ENCODE data around the gene SPDYE18.
"Not testable (repeated sequence)": the region's sequence is repeated elsewhere in the genome, so short reads cannot be mapped to it uniquely, and the experiment has no call there.

DNA sequence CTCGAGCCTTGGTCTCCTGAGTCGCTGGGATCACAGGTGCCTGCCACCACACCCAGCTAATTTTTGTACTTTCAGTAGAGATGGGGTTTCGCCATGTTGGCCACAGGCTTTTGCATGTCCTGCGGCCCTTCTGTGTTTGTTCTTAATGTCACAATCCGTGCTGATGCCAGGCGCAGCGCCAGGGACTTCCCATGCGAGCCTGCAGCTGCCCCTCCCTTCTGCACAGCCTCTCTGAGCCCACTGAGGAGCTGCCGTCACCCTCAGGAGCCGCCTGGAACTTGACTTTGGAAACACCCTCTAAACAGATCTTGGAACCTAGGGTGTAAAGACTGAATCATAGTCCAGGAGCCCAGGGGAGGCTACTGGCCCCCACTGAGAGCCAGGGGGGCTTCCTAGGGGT lies 54.4 kb downstream of the SPDYE18 start:
- not testable (repeated sequence) for TF ChIP-seq EZH2 (IDR thresholded peaks at IDR 0.05; ENCODE audit: low read length, unreplicated experiment); EZH2phosphoT487 (IDR thresholded peaks at IDR 0.05; ENCODE audit: borderline replicate concordance, low read length)
- TF ChIP-seq, protein P1, sequence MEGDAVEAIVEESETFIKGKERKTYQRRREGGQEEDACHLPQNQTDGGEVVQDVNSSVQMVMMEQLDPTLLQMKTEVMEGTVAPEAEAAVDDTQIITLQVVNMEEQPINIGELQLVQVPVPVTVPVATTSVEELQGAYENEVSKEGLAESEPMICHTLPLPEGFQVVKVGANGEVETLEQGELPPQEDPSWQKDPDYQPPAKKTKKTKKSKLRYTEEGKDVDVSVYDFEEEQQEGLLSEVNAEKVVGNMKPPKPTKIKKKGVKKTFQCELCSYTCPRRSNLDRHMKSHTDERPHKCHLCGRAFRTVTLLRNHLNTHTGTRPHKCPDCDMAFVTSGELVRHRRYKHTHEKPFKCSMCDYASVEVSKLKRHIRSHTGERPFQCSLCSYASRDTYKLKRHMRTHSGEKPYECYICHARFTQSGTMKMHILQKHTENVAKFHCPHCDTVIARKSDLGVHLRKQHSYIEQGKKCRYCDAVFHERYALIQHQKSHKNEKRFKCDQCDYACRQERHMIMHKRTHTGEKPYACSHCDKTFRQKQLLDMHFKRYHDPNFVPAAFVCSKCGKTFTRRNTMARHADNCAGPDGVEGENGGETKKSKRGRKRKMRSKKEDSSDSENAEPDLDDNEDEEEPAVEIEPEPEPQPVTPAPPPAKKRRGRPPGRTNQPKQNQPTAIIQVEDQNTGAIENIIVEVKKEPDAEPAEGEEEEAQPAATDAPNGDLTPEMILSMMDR (conservative IDR thresholded peaks at IDR 0.05; ENCODE audit: low read depth, low read length): not testable (repeated sequence)
